NOMO-1 treated with dmso at 0.1 percent for 144 hours (cell line): Measurements from ENCODE around the gene TPSAB1.
"Not testable (repeated sequence)": the region's sequence is repeated elsewhere in the genome, so short reads cannot be mapped to it uniquely, and the experiment has no call there.

Source experiments
- DNase-seq: peaks from one replicate; lab custom pipeline; 2025; ENCODE audit not compliant: unreplicated experiment; lab: John Stamatoyannopoulos, UW

TPSAB1 gene

GRCh38 chr16:1245452-1246020 lies 5.0 kb downstream of the TPSAB1 start:
- DNase-seq = no peak

- not testable (repeated sequence) for DNase-seq
These were observed 7.5 kb downstream of the TPSAB1 start for GRCh38 chr16:1247903-1248537.

- DNase-seq = not testable (repeated sequence)
These were observed 8.7 kb downstream of the TPSAB1 start for GRCh38 chr16:1249031-1249755.

- not testable (repeated sequence) for DNase-seq
These were observed 13.3 kb downstream of the TPSAB1 start for GRCh38 chr16:1253701-1254364.

- not testable (repeated sequence) for DNase-seq
These were observed 14.3 kb downstream of the TPSAB1 start for GRCh38 chr16:1254821-1255220.

GRCh38 chr16:1255276-1256122 lies 15.0 kb downstream of the TPSAB1 start, which contains the start of gene TPSD1:
TSS of gene TPSD1 (plus strand) at chr16:1256069. CDS start at chr16:1256281, 212 bp downstream.
- not testable (repeated sequence) for DNase-seq

GRCh38 chr16:1256296-1256873 lies 15.9 kb downstream of the TPSAB1 start:
- DNase-seq = not testable (repeated sequence)

- DNase-seq = no peak
These were observed 16.4 kb downstream of the TPSAB1 start for GRCh38 chr16:1256874-1257322.

- no peak for DNase-seq
These were observed 17.2 kb downstream of the TPSAB1 start for GRCh38 chr16:1257561-1258224.

GRCh38 chr16:1258225-1258600 lies 17.7 kb downstream of the TPSAB1 start:
- no peak for DNase-seq

- DNase-seq = no peak
These were observed 18.6 kb downstream of the TPSAB1 start for GRCh38 chr16:1258906-1259759.

GRCh38 chr16:1259760-1260068 lies 19.2 kb downstream of the TPSAB1 start:
- DNase-seq = no peak

- DNase-seq = no peak
These were observed 19.7 kb downstream of the TPSAB1 start for GRCh38 chr16:1260101-1260680.

GRCh38 chr16:1261131-1261892 lies 20.8 kb downstream of the TPSAB1 start:
- DNase-seq = no peak

GRCh38 chr16:1262210-1262845 lies 21.8 kb downstream of the TPSAB1 start:
- DNase-seq = no peak

GRCh38 chr16:1262846-1263221 lies 22.3 kb downstream of the TPSAB1 start:
- DNase-seq = no peak

GRCh38 chr16:1263591-1264344 lies 23.3 kb downstream of the TPSAB1 start:
- no peak for DNase-seq
